KMS-11 (cell line): ENCODE measurements around the gene EPB41L1.

Experiments used
- H2AFZ ChIP-seq: fragments of 200-600 bp; sonication (generic); 2 replicates; pipeline ENCODE4 v1.6.1; 2016; ENCODE audit warnings: antibody characterized with exemption, mixed run types, low read depth
- H3K27ac ChIP-seq: fragments of 200-600 bp; sonication (generic); 2 replicates; pipeline ENCODE4 v1.6.1; 2016; ENCODE audit warnings: mild to moderate bottlenecking, mixed run types
- H3K27me3 ChIP-seq: fragments of 200-600 bp; sonication (generic); 2 replicates; pipeline ENCODE4 v1.6.1; 2017; ENCODE audit warnings: mild to moderate bottlenecking, low read depth, mixed run types, moderate library complexity; ENCODE audit not compliant: insufficient read depth
- H3K36me3 ChIP-seq: fragments of 200-600 bp; sonication (generic); 2 replicates; pipeline ENCODE4 v1.6.1; 2017; ENCODE audit warnings: mild to moderate bottlenecking, mixed run types; ENCODE audit not compliant: insufficient read depth
- H3K4me1 ChIP-seq: fragments of 200-600 bp; sonication (generic); 2 replicates; pipeline ENCODE4 v1.6.1; 2016; ENCODE audit warnings: mild to moderate bottlenecking, low read depth, mixed run types; ENCODE audit not compliant: poor library complexity, severe bottlenecking
- H3K4me2 ChIP-seq: fragments of 200-600 bp; sonication (generic); 2 replicates; pipeline ENCODE4 v1.7.0; 2016; ENCODE audit warnings: mild to moderate bottlenecking, mixed run types
- H3K4me3 ChIP-seq: fragments of 200-600 bp; sonication (generic); IDR thresholded peaks from 2 replicates; pipeline ENCODE4 v1.6.1; 2017; ENCODE audit warnings: low read depth, low read length, mixed read lengths; ENCODE audit not compliant: insufficient read depth
- H3K79me2 ChIP-seq: fragments of 200-600 bp; sonication (generic); 2 replicates; pipeline ENCODE4 v1.6.1; 2016; ENCODE audit warnings: low read depth, mixed run types; ENCODE audit not compliant: insufficient read depth
- H3K9ac ChIP-seq: fragments of 200-600 bp; sonication (generic); 2 replicates; pipeline ENCODE4 v1.6.1; 2016; ENCODE audit warnings: mild to moderate bottlenecking, mixed run types
- H4K20me1 ChIP-seq: fragments of 200-600 bp; sonication (generic); 2 replicates; pipeline ENCODE4 v1.6.1; 2016; ENCODE audit warnings: mild to moderate bottlenecking, mixed run types; ENCODE audit not compliant: insufficient read depth
- CTCF ChIP-seq: fragments of 200-600 bp; sonication (generic); conservative IDR thresholded peaks from 2 replicates; pipeline ENCODE4 v1.6.1; 2017; ENCODE audit warnings: low read depth, mild to moderate bottlenecking, antibody characterized with exemption, low read length, moderate library complexity, mixed read lengths

The EPB41L1 gene

GRCh38 chr20:36230019-36230418 is 75.5 kb downstream of the EPB41L1 start:
- Histone ChIP-seq H3K4me2 (no peak overlapping the region), H3K27ac (no peak overlapping the region), H3K4me1 (no peaks in the 10 kb centered on the region), H3K4me3 (no peak overlapping the region), H3K27me3 (no peaks in the 10 kb centered on the region), H3K36me3 (no peaks in the 10 kb centered on the region), H2AFZ (no peak overlapping the region), H4K20me1 (no peaks in the 10 kb centered on the region), H3K9ac (no peak overlapping the region), H3K79me2 (no peaks in the 10 kb centered on the region)
- no peak for TF ChIP-seq CTCF

GRCh38 chr20:36231331-36231730 is 76.8 kb downstream of the EPB41L1 start:
- H2AFZ ChIP-seq: no peak overlapping the region
- H3K36me3 ChIP-seq: no peaks in the 10 kb centered on the region

GRCh38 chr20:36234771-36235320 is 80.3 kb downstream of the EPB41L1 start:
- H3K9ac ChIP-seq: no peak overlapping the region
- no peak for TF ChIP-seq CTCF
- H3K27me3 ChIP-seq: no peaks in the 10 kb centered on the region
- H3K4me3 ChIP-seq: no peak overlapping the region
- peaks cover 24% of the 10 kb centered on the region for H3K4me1 ChIP-seq
- H2AFZ ChIP-seq: no peak overlapping the region; the same call in 1 of the 2 replicates
- no peak overlapping the region for H3K4me2 ChIP-seq
- no peak overlapping the region for H3K27ac ChIP-seq
- peaks cover 36% of the 10 kb centered on the region for H3K79me2 ChIP-seq
- no peaks in the 10 kb centered on the region; the same call in 1 of the 2 replicates for H3K36me3 ChIP-seq
- H4K20me1 ChIP-seq: 0 out of 2 replicates have a peak, but pooled peaks cover 6% of the 10 kb centered on the region

More at GRCh38 chr20:36231331-36231730, 76.8 kb downstream of the EPB41L1 start:
- Histone ChIP-seq H4K20me1 (no peaks in the 10 kb centered on the region), H3K4me1 (peaks cover 4% of the 10 kb centered on the region), H3K27ac (no peak overlapping the region), H3K27me3 (no peaks in the 10 kb centered on the region), H3K79me2 (peaks cover under 1% of the 10 kb centered on the region), H3K4me3 (no peak overlapping the region), H3K9ac (no peak overlapping the region), H3K4me2 (no peak overlapping the region)
- no peak for TF ChIP-seq CTCF

GRCh38 chr20:36235892-36236785 is 81.6 kb downstream of the EPB41L1 start, which contains the start of gene AAR2:
AAR2 (plus strand) TSS chr20:36236478; CDS start chr20:36239869, 3,391 bp downstream.
- 0 out of 2 replicates have a peak, but pooled peaks have one; percentile 3 for TF ChIP-seq CTCF
- Histone ChIP-seq H3K4me1 (peaks cover 25% of the 10 kb centered on the region), H3K36me3 (peaks cover 9% of the 10 kb centered on the region), H3K27ac (peak within 1 kb of the TSS; percentile 70), H2AFZ (peak within 1 kb of the TSS; percentile 100), H3K27me3 (no peaks in the 10 kb centered on the region), H4K20me1 (0 out of 2 replicates have a peak, but pooled peaks cover 6% of the 10 kb centered on the region), H3K4me2 (peak within 1 kb of the TSS; percentile 99), H3K9ac (peak within 1 kb of the TSS; percentile 88), H3K79me2 (peaks cover 49% of the 10 kb centered on the region), H3K4me3 (peak within 1 kb of the TSS; percentile 41)
